ENCODE measurements around the gene SELENBP1. TPM values are rescaled to one million over a fixed set of nuclear protein-coding genes. Genes with fewer than 3 reads are reported as not detected.

The SELENBP1 gene
- total and polyA plus RNA-seq, 9 of the 15 experiments (the other 6 are each of a cell fraction or from before 2014, with no cell fraction given), result 25.8 to 81.2 (median 47.1) TPM

DNA sequence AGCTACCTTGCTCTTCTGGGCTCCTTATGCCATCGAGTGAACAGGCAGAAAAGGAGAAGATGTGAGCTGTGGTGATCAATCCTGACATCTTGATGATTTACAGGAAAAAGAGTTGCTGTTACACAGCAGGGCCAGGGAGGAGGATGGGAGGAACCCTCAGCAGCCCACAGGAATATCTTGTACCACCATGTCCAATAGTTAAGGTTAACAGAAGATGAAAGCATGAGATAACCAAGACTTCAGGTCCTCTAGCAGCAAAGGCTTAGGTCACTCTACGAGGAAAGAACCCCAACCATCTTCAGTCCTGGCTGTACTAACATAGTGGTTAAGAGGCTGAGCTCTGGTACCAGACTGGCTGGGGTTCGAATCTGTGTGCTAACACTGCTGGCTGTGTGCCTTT lies 12.1 kb upstream of the SELENBP1 start (continued):
- TF ChIP-seq TBL1XR1 (IDR thresholded peaks at IDR 0.05; ENCODE audit: low read length in 2 of 2), result no peak
- no peak for TF ChIP-seq ZNF274 (IDR thresholded peaks at IDR 0.05; ENCODE audit: borderline replicate concordance, low read depth, low read length)
- TF ChIP-seq, protein P1, sequence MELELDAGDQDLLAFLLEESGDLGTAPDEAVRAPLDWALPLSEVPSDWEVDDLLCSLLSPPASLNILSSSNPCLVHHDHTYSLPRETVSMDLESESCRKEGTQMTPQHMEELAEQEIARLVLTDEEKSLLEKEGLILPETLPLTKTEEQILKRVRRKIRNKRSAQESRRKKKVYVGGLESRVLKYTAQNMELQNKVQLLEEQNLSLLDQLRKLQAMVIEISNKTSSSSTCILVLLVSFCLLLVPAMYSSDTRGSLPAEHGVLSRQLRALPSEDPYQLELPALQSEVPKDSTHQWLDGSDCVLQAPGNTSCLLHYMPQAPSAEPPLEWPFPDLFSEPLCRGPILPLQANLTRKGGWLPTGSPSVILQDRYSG (tag; conservative IDR thresholded peaks at IDR 0.05; ENCODE audit: low read depth), result no peak
- TF ChIP-seq, protein P2, sequence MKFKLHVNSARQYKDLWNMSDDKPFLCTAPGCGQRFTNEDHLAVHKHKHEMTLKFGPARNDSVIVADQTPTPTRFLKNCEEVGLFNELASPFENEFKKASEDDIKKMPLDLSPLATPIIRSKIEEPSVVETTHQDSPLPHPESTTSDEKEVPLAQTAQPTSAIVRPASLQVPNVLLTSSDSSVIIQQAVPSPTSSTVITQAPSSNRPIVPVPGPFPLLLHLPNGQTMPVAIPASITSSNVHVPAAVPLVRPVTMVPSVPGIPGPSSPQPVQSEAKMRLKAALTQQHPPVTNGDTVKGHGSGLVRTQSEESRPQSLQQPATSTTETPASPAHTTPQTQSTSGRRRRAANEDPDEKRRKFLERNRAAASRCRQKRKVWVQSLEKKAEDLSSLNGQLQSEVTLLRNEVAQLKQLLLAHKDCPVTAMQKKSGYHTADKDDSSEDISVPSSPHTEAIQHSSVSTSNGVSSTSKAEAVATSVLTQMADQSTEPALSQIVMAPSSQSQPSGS (CRISPR knock-in tag; IDR thresholded peaks at IDR 0.05), result no peak
- no peak for TF ChIP-seq DDX20 (tag; IDR thresholded peaks at IDR 0.05; ENCODE audit: low read depth)
- TF ChIP-seq SMARCA4 (IDR thresholded peaks at IDR 0.05), result 0 out of 2 replicates have a peak, but pooled peaks have one; percentile 55
- TF ChIP-seq CBFA2T3 (IDR thresholded peaks at IDR 0.05), result peak; percentile 61
- peak; percentile 35; the same call in 1 of the 2 replicates for TF ChIP-seq MTA1 (IDR thresholded peaks at IDR 0.05; ENCODE audit: borderline replicate concordance)
